B cell (primary cell): ENCODE data around the gene UNC5A. TPM values are rescaled to one million over a fixed set of nuclear protein-coding genes. Genes with fewer than 3 reads are reported as not detected.

Experiments
- ATAC-seq: fragments of 200-7000 bp; cut with Tn5 transposase; one replicate; pipeline ENCODE4 v1.10.0; 2021; ENCODE audit warnings: low read depth, mild to moderate bottlenecking, moderate number of reproducible peaks, moderate library complexity
- CTCF ChIA-PET: fragments of 350-600 bp; sonication (Branson Sonifier 250); formaldehyde crosslinking; loops from one replicate; lab custom pipeline; 2021; ENCODE audit warnings: antibody characterized with exemption, inconsistent platforms; lab: Charles Lee
- POLR2A ChIA-PET: fragments of 350-600 bp; sonication (Branson Sonifier 250); formaldehyde crosslinking; loops from one replicate; lab custom pipeline; 2021; ENCODE audit warnings: antibody characterized with exemption; lab: Charles Lee
- DNase-seq: peaks from one replicate; pipeline ENCODE4 v3.0.0; 2013
- H2AFZ ChIP-seq: 2 replicates; pipeline ENCODE4 v1.6.1; 2012; ENCODE audit warnings: mild to moderate bottlenecking, low read depth, low read length; ENCODE audit not compliant: insufficient read depth, poor library complexity, severe bottlenecking
- H3K27ac ChIP-seq, 2 donors: 1 replicate in 1 of 2; 2 replicates in 1 of 2; pipeline ENCODE4 v1.5.1; 2012 to 2013; ENCODE audit warnings: low read length in 2 of 2, mild to moderate bottlenecking in 2 of 2, moderate library complexity in 1 of 2
- H3K27me3 ChIP-seq, 4 experiments: fragments of 200-600 bp in 1 of 4; sonication (generic) in 1 of 4; replicated peaks in 1 of 4; 1 replicate in 2 of 4; 2 replicates in 2 of 4; pipeline versions ENCODE4 v1.6.1 to v1.7.0; 2013 to 2016; ENCODE audit warnings: low read length in 3 of 4, mild to moderate bottlenecking in 2 of 4, mixed read lengths in 1 of 4, moderate library complexity in 1 of 4; ENCODE audit not compliant: insufficient read depth in 4 of 4, control insufficient read depth in 3 of 4; ENCODE audit errors: control extremely low read depth in 1 of 4
- H3K36me3 ChIP-seq, 2 experiments: replicated peaks in 1 of 2; 1 replicate in 1 of 2; 2 replicates in 1 of 2; pipeline versions ENCODE4 v1.6.1 to v1.7.1; 2013; ENCODE audit warnings: low read length in 1 of 2; ENCODE audit not compliant: insufficient read depth in 2 of 2, control insufficient read depth in 1 of 2; ENCODE audit errors: control extremely low read depth in 1 of 2, extremely low read depth in 1 of 2
- H3K4me1 ChIP-seq, 2 donors: fragments of 200-600 bp in 1 of 2; sonication (generic) in 1 of 2; 1 replicate in 1 of 2; 2 replicates in 1 of 2; pipeline versions ENCODE4 v1.5.1 to v1.6.1; 2013 to 2017; ENCODE audit warnings: low read length in 2 of 2; ENCODE audit not compliant: control insufficient read depth in 2 of 2, insufficient read depth in 2 of 2
- H3K4me2 ChIP-seq: replicated peaks from 2 replicates; pipeline ENCODE3; 2012; ENCODE audit warnings: mild to moderate bottlenecking, low read depth, low read length; ENCODE audit not compliant: poor library complexity, severe bottlenecking
- H3K4me3 ChIP-seq, 5 experiments: fragments of 200-600 bp in 1 of 5; sonication (generic) in 1 of 5; 1 replicate in 3 of 5; 2 replicates in 2 of 5; pipeline versions ENCODE4 v1.5.1 to v1.7.0; 2011 to 2016; ENCODE audit warnings: low read length in 4 of 5, mild to moderate bottlenecking in 4 of 5, low read depth in 2 of 5, control low read depth in 1 of 5, moderate library complexity in 1 of 5; ENCODE audit not compliant: insufficient read depth in 1 of 5; ENCODE audit errors: control extremely low read depth in 1 of 5, extremely low read depth in 1 of 5
- H3K79me2 ChIP-seq: fragments of 200-600 bp; sonication (generic); one replicate; pipeline ENCODE4 v1.6.0; 2016; ENCODE audit warnings: low read length; ENCODE audit not compliant: control insufficient read depth, insufficient read depth
- H3K9ac ChIP-seq: fragments of 200-600 bp; sonication (generic); 2 replicates; pipeline ENCODE4 v1.6.1; 2017; ENCODE audit warnings: mild to moderate bottlenecking, low read length, moderate library complexity
- H3K9me3 ChIP-seq, 3 donors: one replicate each; pipeline versions ENCODE4 v1.6.1 to v1.7.1; 2013; ENCODE audit warnings: low read length in 2 of 3; ENCODE audit not compliant: control insufficient read depth in 2 of 3, insufficient read depth in 1 of 3; ENCODE audit errors: control extremely low read depth in 1 of 3
- H4K20me1 ChIP-seq: 2 replicates; pipeline ENCODE4 v1.6.0; 2012; ENCODE audit warnings: mild to moderate bottlenecking, low read length; ENCODE audit not compliant: insufficient read depth, control insufficient read depth, poor library complexity, severe bottlenecking
- H3K27ac Mint-ChIP-seq: one replicate; pipeline ENCODE4 v1.8.0; 2021; ENCODE audit warnings: mixed read lengths
- H3K27me3 Mint-ChIP-seq: one replicate; pipeline ENCODE4 v1.8.0; 2021; ENCODE audit warnings: mixed read lengths
- H3K4me1 Mint-ChIP-seq: one replicate; pipeline ENCODE4 v1.8.0; 2021; ENCODE audit warnings: mixed read lengths
- H3K4me3 Mint-ChIP-seq: one replicate; pipeline ENCODE4 v1.8.0; 2021; ENCODE audit warnings: mixed read lengths
- H3K9me3 Mint-ChIP-seq: one replicate; pipeline ENCODE4 v1.8.0; 2022; ENCODE audit warnings: mixed read lengths; ENCODE audit not compliant: insufficient read depth
- EZH2 ChIP-seq: IDR thresholded peaks from 2 replicates; pipeline ENCODE4 v1.6.1; 2012; ENCODE audit warnings: borderline replicate concordance, low read depth, mild to moderate bottlenecking, moderate library complexity, low read length; ENCODE audit not compliant: insufficient read depth, poor library complexity, severe bottlenecking
- WGBS: methylation state at CpG from one replicate; pipeline ENCODE4 v1.1.5; 2013; ENCODE audit warnings: missing lambda C conversion rate; ENCODE audit not compliant: insufficient coverage; 5-methylcytosine and 5-hydroxymethylcytosine counted together
- intact Hi-C: fragments of 100-400 bp; cut with micrococcal nuclease; formaldehyde crosslinking; loops from one replicate; pipeline ENCODE4 v1.10.0; 2022
- polyA plus RNA-seq: library from polyadenylated mRNA; depleted of rRNA; stranded (reverse); fragments of >200 nt; gene quantifications from 2 replicates; pipeline ENCODE4 v1.2.3, GENCODE V29; 2012
- total RNA-seq, 2 donors: library from RNA; stranded (reverse); fragments of 120-200 nt in 1 of 2; gene quantifications; 1 replicate in 1 of 2; 2 replicates in 1 of 2; pipeline versions ENCODE4 v1.2.3 to v1.2.4, GENCODE V29; 2013 to 2022
- TF ChIP-seq, protein P1 (sequence below): fragments of 200-600 bp; IDR thresholded peaks from one replicate; pipeline ENCODE4 v1.8.0; 2022; ENCODE audit warnings: antibody characterized with exemption, mild to moderate bottlenecking

The UNC5A gene
- total and polyA plus RNA-seq, 2 donors (not counting 1 experiment from before 2014, with no cell fraction given) = not detected

GRCh38 chr5:176875783-176876505, 65.6 kb downstream of the UNC5A start:
- TF ChIP-seq, protein P1, sequence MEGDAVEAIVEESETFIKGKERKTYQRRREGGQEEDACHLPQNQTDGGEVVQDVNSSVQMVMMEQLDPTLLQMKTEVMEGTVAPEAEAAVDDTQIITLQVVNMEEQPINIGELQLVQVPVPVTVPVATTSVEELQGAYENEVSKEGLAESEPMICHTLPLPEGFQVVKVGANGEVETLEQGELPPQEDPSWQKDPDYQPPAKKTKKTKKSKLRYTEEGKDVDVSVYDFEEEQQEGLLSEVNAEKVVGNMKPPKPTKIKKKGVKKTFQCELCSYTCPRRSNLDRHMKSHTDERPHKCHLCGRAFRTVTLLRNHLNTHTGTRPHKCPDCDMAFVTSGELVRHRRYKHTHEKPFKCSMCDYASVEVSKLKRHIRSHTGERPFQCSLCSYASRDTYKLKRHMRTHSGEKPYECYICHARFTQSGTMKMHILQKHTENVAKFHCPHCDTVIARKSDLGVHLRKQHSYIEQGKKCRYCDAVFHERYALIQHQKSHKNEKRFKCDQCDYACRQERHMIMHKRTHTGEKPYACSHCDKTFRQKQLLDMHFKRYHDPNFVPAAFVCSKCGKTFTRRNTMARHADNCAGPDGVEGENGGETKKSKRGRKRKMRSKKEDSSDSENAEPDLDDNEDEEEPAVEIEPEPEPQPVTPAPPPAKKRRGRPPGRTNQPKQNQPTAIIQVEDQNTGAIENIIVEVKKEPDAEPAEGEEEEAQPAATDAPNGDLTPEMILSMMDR = no peak
- TF ChIP-seq EZH2 = no peak
- ChIA-PET CTCF (no interaction called here), POLR2A (no interaction called here)
- H3K27me3 ChIP-seq = peaks cover 0 to 31% (median 3%) of the 10 kb centered on the region in 4 experiments
- Mint-ChIP-seq H3K27ac (no peak overlapping the region), H3K4me3 (no peak overlapping the region), H3K4me1 (peaks cover 2% of the 10 kb centered on the region), H3K9me3 (no peaks in the 10 kb centered on the region), H3K27me3 (peaks cover 23% of the 10 kb centered on the region)
- DNase-seq (no peak), ATAC-seq (no peak)
- H3K36me3 ChIP-seq = no peaks in the 10 kb centered on the region
- no peaks in the 10 kb centered on the region for H4K20me1 ChIP-seq
- H3K4me3 ChIP-seq = no peak overlapping the region
- no peak overlapping the region for H2AFZ ChIP-seq
- H3K4me2 ChIP-seq = no peak overlapping the region
- no peak overlapping the region for H3K27ac ChIP-seq
- H3K4me1 ChIP-seq = no peaks in the 10 kb centered on the region
- intact Hi-C loops = no loop called here
- peaks cover 0 to 9% (median 0%) of the 10 kb centered on the region in 3 donors for H3K9me3 ChIP-seq
- 14% methylated on average over 27 of the region's 27 CpGs for WGBS
- no peaks in the 10 kb centered on the region for H3K79me2 ChIP-seq
- H3K9ac ChIP-seq = no peak overlapping the region
